ENCODE data around the gene GPR132. TPM values are rescaled to one million over a fixed set of nuclear protein-coding genes. Genes with fewer than 3 reads are reported as not detected.
"Not testable (repeated sequence)": the region's sequence is repeated elsewhere in the genome, so short reads cannot be mapped to it uniquely, and the experiment has no call there.

Gene GPR132
- total RNA-seq, 1 experiment from 2014 or later, result 0.71 TPM

DNA sequence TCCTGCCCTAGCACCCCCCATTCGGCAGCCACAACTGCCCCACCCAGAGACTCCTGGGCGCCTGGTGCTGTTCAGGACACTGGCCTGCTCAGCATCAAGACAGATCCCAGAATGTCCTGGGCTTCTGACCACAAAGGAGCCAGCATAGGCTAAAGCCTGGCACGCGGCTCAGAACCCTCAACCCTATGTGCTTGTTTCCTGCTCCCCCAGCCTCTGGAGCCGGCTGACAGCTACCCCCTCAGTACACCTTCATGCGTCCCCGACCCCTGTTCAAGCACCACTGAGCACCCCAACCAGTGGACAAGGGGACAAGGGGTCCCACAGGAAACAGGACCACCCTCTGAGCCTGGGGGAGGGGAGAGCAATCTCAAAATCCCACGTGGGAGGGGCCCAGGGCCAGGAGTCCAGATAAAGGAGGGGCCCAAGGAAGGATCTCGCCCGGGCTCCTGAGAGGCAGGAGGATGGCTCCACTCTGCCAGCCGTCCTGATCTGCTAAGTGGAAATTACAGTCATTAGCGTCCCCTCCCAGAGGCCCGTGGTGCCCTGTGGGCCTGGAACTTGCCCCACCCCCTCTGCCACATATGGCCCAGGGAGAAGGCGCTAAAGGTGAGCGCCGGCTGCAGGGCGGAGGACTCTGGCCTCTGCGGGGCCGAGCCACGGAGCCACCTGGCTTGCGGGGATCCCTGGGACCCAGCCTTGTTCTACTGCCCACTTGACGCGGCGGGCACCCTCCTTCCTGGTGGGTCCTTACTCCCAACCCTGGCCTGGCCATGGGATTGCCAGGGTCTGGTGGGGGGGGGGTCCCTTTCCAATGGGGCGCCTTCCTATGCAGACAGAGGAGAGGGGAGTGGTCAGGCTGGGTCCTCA is 27.2 kb upstream of the GPR132 start:
- in situ Hi-C loops (cut with HindIII; ENCODE audit: low pct_unique_long_range_greater_than_20kb, low sequenced_read_pairs), result no loop called here
- peak; percentile 58 for DNase-seq (ENCODE audit: low read depth)

DNA sequence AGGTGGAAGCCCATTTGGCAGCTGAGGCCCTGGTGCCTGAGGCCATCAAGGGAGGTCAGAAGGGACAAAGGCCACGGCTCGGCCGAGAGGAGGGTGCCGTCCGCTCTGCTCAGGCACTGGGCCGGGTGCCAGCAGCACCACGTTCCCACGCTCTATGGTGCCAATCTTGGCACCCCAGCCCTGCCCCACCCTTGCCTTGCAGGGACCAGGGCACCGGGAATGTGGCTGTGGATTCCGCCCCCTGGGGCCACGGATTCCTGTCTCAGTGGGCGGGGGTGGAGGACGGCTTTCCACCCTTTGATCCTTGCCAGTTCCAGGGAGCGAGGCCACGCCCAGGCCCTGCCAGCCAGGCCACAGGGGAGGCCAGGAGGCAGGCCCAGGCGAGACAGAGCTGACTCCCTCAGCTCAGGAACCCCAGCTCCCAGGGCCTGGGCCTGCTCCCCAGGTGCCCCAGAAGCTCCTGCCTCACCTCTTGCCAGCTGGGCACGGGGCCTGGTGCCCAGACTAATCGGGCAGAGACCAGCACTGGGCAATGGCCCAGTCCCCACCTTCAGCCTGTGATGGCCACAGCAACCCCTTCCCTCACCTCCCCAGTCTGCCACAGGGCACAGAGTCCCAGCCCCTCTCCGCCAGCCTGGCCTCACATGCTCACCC is 26.4 kb upstream of the GPR132 start:
- in situ Hi-C loops (cut with HindIII; ENCODE audit: low pct_unique_long_range_greater_than_20kb, low sequenced_read_pairs), result no loop called here
- peak; percentile 94 for DNase-seq (ENCODE audit: low read depth)

DNA sequence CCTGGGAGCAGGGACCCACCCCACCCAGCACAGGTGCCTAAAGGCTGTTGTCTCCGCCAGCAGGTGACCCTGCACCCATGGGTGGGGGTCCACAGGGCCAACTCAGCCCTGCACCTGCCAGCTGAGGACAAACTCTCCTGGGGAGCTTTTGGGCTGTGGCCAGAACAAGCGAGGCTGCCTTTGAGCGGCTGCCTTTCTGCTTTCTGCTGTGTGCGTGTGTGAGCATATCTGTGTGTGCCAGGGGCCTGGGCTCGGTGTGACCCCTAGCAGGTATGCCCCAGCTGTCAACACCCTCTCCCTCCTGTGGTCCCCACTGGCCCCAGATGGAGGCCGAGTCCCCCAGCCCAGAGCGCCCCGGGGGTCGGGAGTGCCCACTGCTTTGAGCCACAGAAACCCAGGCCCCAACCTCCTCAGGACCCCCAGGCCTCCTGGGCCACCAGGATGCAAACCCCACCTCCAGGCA is 25.9 kb upstream of the GPR132 start:
- peak; percentile 38 for DNase-seq (ENCODE audit: low read depth)
- in situ Hi-C loops (cut with HindIII; ENCODE audit: low pct_unique_long_range_greater_than_20kb, low sequenced_read_pairs), result no loop called here

DNA sequence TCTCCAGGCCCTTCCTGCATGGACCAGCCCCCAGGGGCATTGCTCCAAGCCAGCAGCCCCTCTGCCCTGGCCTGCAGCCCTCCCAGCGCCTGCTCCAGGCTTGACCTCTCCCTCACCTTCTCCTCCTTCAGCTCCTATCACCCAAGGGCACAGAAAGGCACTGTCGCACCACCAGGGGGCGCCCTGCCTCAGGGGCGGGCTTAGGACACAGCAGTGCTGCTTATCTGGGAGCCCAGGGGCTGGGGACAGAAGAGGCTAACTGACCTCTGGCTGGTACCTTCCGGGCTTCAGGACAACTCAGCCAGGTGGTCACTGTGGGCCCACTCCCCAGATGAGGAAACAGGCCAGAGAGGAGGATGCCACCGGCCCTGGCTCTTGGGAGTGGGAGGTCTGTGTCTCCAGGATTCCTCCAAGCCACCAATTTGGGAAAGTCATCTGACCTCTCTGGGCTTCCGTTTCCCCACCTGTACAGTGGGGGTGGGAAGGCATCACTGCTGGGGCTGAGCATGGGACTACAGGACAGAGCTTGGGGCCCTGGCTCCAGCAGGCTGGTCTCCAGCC is 25.3 kb upstream of the GPR132 start:
- in situ Hi-C loops (cut with HindIII; ENCODE audit: low pct_unique_long_range_greater_than_20kb, low sequenced_read_pairs), result no loop called here
- peak; percentile 79 for DNase-seq (ENCODE audit: low read depth)

DNA sequence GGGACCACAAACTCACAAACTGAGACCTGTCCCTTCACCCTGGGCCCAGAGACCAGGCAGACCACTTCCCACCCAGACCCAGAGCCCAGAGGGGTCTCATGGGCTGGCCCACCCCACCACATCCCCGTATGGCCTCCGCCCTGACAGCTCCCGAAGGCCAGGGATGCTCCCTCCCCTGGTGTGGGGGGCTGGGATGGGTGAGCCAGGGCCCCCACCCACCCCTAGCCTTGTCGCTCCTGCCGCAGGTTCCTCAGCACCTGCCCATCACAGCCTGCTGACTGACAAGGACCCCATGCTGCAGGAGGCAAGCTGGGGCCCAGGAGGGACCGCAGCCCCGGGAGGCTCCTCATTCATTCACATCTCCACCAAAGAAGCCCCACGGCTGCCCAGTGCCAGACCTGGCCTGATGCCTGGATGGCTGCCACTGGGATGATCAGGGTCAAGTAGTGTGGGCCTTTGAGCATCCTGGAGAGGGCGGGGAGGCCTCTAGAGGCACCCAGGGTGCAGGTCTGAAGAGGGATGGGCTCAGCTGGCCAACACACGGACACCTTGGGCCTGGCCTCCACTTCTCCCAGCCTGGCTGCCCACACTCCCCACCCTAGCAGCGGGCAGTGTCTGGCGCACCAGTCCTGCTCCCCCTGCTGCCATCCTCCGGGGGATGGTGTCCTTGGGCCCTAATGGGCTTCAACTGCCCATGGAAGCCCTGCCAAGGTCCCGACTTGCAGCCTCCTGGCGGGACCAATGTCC is 24.7 kb upstream of the GPR132 start:
- no peak for DNase-seq (ENCODE audit: low read depth)
- in situ Hi-C loops (cut with HindIII; ENCODE audit: low pct_unique_long_range_greater_than_20kb, low sequenced_read_pairs), result no loop called here

DNA sequence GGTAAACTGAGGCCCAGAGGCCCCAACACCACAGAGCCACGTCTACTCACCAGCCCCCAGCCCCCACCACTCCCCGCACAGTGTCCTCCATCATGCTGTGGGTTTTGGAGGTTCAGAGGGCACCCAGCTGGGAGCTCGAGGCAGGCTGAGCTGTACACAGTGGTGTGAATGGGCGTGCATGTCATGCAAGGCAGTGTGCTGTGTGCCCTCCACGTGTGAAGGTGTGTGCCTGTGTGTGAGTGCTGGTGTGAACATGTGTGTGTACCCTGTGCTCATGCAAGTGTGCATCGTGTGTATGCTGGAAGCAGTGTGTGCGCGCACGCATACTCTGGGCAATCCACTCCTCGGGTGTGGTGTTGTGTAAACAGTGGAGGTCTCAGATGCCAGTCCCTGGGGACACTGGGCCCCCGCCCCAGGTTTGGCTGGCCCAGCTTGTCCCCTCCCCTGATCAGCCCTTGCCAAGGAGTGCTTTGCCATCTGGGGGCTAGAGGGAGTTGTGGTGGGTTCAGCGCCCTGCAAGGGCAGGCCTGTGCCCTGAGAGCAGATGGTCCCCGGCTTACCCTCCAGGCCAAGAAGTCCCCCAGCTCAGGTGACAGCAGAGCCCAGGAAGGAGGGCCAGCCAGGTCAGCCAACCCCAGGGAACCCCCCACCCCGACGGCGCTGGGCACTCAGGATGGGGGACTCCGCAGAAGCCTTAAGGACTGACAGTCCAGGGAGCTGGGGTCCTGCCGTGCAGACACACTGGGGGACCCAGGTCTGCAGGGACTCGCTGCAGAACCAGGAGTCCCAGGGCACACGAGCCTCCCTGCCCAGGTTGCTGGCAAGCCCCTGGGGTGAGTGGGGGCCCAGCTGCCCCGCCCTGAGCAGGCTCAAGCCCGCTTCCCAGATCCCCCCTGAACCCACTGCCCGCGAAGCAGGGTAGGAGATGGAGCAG is 23.8 kb upstream of the GPR132 start:
- DNase-seq (ENCODE audit: low read depth), result no peak
- in situ Hi-C loops (cut with HindIII; ENCODE audit: low pct_unique_long_range_greater_than_20kb, low sequenced_read_pairs), result no loop called here

DNA sequence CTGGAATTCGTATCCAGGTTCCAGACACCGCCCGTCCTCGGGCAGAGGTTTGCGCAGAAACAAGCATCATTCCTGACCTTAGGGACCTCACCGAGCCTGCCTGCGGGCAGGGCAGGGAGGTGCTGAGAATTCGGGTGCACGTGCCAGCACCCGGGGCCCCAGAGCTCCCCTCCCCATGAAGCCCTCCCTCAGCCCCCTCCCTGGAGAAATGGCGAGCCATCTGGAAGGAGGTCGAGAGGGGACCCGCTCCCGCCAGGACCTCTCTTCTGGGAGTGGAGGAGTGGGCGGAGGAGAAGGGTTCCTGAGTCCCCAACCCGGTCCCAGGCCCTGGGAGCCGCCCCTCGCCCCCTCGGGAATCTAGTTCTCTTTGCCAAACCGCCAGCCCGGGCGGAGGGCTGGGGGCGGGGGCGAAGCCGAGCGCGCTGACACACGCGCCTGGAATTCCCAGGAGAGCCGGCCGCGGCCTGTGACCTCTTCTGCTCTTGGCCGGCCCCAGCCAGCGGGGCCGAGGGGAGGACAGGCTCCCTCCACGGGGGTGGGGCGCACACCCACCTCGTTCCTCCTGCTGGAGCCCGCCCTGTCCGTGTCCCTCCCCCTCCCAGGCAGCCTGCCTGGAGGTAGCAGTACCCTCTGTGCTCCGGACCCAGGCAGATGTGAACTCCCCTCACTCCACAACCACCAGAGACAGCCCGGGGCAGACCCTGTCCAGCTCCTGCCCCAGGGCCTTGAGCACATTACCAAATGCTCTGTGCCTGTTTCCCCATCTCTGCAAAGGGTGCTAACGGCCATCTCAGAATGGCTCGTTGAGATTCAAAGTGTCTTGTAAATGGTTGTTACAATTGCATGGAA is 23.0 kb upstream of the GPR132 start:
- DNase-seq (ENCODE audit: low read depth), result peak; percentile 89
- in situ Hi-C loops (cut with HindIII; ENCODE audit: low pct_unique_long_range_greater_than_20kb, low sequenced_read_pairs), result no loop called here

DNA sequence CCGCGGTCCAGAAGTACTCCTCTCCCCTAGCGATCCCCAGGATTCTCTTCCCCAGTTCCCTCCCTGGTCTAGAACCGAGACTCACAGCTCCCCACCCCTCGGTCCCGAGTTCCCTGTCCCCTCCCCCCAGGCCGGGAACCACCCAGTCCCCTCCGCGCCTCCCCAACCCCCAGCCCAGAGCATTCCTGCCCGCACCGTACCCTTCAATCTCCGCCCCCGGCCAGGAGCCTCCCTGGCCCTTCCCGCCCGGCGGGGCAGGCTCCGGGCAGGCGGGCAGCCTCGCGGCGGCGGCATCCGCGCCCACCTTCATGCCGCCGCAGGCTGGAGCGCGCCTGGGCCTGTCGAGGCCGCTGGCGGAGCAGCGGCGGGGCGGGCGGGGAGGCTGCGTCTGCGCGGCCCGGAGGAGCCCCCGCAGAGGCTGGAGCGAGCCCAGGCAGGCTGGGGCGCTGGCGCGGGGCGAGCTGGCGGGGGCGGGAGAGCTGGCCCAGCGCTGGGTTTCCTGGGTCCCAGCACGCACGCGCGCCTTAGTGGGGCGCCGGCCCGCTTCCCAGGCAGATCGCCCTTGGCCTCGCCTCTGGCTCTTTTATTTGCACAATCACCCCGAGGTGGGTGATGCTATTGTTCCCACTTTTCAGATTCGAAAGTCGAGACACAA is 22.2 kb upstream of the GPR132 start:
- peak; percentile 70 for DNase-seq (ENCODE audit: low read depth)
- in situ Hi-C loops (cut with HindIII; ENCODE audit: low pct_unique_long_range_greater_than_20kb, low sequenced_read_pairs), result no loop called here

DNA sequence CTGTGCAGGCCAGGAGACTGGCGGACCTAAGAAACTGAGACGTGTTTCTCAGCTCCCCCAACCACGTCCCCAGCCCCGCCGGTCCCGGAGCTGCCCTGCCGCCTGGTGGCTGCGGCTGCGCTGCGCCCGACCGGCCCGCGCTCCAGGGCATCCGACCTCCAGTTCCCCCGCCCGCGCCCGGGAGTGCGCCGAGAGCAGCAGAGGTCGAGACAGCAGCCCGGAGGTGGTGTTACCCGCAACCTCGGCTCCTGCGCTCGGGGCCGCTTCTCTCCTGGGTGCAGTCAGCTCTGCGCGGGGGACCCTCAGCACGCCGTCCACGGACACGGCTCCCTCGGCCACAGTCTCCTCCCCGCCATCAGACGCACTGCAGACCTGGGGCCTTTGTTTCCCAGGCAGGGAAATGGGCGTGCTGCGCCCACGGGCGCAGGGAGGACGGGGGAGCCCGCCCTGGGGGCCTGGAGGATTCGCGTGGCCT is 21.6 kb upstream of the GPR132 start:
- peak; percentile 74 for DNase-seq (ENCODE audit: low read depth)
- in situ Hi-C loops (cut with HindIII; ENCODE audit: low pct_unique_long_range_greater_than_20kb, low sequenced_read_pairs), result no loop called here

DNA sequence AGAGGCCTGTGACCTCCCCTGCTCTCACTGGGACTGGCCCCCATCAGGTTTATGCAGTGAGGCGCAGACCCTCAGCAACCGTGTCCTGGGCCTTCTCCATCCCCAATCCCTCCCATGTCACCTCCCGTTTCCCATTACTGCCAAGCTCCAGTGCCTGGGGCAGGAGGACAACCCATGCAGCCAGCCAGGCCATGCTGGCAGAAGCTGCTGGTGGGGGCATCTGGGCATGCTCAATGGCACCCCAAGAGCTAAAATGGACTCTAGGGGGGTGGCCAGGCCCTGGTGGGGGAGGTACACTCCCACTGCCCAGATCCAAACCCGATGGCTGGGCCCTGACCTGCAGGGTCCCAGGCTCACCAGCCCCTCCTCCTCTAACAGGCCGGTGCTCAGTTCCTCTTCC is 20.5 kb upstream of the GPR132 start:
- in situ Hi-C loops (cut with HindIII; ENCODE audit: low pct_unique_long_range_greater_than_20kb, low sequenced_read_pairs), result no loop called here
- DNase-seq (ENCODE audit: low read depth), result no peak

DNA sequence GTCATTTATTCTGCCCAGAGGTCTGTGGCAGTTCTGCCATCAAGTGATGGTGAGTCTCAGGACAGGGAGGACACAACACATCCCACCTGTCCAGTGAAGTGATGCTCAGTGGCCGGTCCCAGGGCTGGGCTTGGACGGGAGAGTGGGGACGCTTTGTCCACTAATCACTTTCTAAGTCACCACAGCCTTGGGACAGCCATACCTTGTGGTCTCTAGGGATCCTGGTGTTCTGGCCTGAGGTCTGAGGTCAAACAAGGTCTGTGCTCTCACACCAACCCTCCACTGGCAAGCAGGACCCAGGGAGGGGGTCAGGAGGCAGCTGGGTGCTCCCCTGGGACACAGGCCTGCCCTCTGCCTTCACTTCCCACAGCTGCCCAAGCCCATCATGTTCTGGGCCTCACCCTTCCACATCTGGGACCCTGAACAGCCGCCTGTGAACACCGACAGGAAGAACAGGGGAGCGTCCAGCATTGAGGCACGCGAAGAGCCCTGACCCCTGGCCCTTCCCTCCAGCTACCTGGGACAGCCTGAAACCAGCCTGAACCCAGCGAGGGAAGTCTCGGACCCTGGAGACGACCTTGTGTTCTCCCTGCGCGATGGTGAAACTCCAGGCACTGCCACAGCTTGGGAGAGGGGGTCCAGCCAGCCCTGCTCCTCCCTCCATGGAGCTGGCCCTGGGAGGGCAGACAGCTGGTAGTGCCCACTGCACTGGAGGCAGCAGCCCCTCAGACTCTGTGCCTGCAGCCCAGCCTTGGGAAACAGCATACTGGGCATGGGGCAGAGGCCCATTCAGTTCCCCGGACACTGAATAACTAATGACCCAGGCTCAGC is 19.7 kb upstream of the GPR132 start:
- in situ Hi-C loops (cut with HindIII; ENCODE audit: low pct_unique_long_range_greater_than_20kb, low sequenced_read_pairs), result no loop called here

DNA sequence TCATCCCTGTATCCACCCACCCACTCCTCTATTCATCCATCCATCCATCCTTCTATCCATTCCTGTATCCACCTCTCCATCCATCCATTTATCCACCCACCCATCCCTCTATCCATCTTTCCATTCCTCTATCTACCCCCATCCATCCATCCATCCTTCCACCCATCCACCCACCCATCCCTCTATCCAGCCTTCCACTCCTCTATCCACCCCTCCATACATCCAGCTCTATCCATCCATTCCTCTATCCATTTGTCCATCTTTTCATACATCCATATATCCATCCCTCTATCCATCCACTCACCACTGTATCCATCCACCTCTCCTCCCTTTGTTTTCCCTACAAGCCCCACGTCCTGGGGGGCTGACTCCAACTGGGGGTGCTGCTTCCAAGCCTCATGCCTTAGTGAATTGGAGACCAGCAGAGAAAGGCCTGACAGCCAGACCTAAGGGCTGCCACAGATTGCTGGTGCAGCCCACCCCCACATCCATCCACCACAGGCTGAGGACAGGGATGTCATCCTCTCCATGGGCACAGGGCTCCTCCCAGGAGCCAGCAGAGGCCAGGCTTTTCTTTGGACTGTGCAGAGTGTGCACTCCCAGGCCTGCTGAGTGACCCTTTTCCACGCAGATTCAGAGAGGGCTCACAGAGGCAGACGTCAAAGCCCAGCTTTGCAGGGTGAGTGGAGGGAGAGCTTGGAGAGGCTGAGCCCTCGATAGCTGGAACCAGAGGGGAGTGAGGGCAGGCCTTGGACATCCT is 18.9 kb upstream of the GPR132 start:
- DNase-seq (ENCODE audit: low read depth), result no peak
- in situ Hi-C loops (cut with HindIII; ENCODE audit: low pct_unique_long_range_greater_than_20kb, low sequenced_read_pairs), result no loop called here

More for the DNA sequence above, 19.7 kb upstream of the GPR132 start:
- DNase-seq (ENCODE audit: low read depth), result no peak

DNA sequence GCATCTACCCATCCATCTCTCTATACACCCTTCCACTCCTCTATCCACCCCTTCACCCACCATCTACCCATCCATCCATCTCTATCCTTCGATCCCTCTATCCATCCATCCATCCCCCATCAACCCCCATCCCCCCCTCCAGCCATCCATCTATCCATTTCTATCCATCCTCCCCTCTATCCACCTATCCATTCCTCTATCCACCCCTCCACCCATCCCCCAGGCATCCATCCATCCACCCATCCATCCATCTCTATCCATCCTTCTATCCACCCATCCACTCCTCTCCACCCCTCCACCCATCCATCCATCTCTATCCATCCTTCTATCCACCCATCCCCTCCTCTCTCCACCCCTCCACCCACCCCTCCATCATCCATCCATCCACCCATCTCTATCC is 17.5 kb upstream of the GPR132 start:
- no peak for DNase-seq (ENCODE audit: low read depth)
- in situ Hi-C loops (cut with HindIII; ENCODE audit: low pct_unique_long_range_greater_than_20kb, low sequenced_read_pairs), result no loop called here

DNA sequence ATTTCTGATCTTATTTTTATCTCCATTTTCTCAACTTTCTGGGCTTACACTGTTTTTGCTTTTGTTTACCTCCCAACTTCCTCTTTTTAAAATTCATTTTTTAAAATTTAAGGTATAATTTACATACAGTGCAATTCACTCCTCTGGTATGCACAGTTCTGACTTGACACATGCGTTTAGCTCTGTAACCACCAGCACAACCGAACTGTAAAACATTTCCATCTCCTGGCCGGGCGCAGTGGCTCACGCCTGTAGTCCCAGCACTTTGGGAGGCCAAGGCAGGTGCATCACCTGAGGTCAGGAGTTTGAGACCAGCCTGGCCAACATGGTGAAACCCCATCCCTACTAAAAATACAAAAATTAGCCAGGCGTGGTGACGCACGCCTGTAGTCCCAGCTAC is 16.2 kb upstream of the GPR132 start:
- DNase-seq (ENCODE audit: low read depth); in situ Hi-C loops (cut with HindIII; ENCODE audit: low pct_unique_long_range_greater_than_20kb, low sequenced_read_pairs): not testable (repeated sequence)

DNA sequence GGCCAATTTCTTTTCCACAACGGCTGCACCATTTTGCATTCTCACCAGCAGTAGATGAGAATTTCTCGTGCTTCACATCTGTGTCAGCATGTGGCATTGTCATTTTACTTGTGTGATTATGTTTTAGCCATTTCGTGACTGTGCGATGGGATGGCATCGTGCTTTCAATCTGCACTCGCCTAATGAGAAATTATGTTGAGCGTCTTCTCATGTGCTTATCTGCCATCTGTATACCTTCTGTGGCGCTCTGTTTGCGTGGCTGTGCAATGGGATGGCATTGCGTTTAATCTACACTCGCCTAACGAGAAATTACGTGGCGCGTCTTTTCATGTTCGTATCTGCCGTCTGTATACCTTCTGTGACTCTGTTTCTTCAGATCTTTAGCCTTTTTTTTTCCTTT is 14.9 kb upstream of the GPR132 start:
- in situ Hi-C loops (cut with HindIII; ENCODE audit: low pct_unique_long_range_greater_than_20kb, low sequenced_read_pairs), result no loop called here

More for the DNA sequence above, 14.9 kb upstream of the GPR132 start:
- DNase-seq (ENCODE audit: low read depth), result no peak
